ENCODE results near the gene TRIM31.

Gene TRIM31

DNA sequence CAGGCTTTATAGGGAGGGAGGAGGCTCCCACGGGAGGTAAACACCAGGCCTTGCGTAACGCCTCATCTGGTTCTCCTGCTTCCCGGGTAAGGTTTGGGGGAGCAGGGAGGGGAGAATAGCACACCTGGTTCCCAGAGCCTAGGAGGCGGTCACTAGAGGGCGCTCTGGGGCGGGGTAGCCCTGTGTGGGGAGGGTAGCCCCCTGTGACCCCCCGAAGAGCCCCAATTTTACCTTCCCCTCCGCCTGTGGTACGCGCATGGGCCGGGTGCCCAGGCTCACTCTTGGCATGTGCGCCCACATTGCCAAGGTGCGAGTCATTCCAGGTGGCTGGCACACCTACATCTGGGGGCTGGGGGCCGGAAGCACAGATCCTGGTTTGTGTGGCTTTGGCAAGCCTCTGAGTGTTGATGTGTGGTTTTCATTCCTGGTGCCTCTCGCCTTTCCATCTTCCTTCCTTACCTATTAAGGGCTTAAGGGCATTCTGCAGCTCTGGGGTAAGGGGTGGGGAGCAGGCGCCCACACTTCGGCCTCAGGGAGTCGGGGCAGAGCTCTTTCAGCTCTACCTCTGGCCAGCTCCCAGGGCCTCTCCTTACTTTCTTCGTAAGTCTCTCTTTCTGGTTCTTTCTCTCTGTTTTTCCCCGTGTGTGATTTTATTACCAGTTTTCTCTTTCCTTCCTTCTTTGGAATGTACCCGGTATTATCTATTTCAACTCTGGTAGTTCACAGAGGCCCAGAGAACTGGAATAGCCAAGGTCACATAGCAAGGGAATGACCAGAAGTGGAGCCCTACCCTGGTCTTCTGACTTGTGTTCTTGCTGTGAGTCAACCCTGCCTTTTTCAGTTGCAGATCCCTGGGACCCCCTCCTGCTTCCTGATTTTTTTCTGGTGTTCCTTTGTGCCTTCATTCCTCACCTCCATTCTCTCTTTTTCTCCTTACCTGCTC, 36.8 kb downstream of the TRIM31 start:
- DNase-seq (ENCODE audit: low read depth): no peak

DNA sequence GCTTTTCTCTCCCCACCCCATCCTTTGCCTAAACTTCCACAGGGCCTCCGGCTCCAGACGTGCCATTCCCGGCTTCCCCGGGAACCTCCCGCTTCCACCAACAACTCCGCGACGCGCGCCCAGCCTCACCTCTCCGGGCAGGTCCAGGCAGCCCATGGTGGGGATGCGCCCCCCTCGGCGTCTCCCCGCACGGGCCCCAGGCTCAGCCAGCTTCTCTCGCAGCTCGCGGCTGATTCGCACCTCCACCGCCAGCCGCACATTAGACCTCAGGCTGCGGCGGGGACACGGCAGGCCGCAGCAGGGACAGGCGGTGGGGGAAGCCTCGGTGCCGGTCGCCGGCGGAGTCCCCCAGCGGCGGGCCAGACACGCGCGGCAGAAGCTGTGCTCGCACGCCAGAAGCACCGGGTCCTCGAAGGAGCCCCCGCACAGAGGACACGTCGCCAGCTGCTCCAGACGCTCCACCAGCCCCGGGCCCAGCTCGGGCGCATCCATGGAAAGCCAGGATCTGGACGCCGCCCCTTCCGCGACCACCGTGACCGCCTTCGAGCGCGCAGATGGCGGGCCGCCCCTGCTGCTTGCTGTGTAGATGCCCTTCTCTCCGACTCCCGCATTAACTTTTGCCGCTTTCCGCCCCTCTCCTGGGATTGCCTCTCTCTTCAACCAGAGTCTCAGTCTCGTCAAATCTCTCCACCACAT, 37.6 kb downstream of the TRIM31 start, which contains the start of gene RNF39:
Gene RNF39 (minus strand): TSS at position 676 of the 696 bp plus-strand sequence. CDS start 184 bp downstream, at position 492.
- DNase-seq (ENCODE audit: low read depth): no peak

DNA sequence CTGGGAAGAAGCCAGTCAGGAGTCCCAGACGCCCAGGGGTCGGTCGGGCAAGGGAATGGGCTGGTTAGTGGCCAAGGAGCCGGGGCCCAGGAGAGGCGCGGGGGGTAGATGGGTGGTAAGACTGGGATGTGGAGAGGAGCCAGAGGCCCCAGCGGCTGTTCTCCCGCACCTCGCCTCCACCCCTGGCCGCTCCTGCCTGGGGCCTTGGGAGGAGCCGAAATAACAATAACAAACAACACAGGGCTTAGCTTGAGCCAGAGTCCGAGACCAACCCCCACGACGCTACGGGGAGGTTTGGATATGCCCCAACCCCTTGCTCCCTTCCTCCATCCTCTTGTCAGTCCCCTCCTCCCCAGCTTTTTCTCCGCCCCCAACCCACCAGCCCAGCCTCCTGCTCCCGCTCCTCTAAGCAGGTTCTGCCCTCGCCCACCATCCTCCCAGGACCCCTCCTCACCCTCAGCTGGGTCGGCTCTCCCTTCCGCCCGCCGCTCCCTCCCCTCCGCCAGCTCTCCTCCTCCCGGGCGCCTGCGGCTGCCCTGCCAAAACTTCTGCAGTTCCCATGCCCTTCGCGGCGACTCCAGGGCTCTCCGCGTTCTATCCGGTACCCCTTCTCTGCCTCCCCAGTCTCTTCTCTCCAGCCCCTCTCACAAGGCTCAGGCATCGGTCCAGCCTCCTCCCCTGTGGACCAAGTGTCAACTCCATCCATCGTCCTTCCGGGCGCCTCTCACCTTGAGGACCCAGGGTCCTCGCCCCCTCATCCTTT, 38.4 kb downstream of the TRIM31 start:
- no peak for DNase-seq (ENCODE audit: low read depth)

DNA sequence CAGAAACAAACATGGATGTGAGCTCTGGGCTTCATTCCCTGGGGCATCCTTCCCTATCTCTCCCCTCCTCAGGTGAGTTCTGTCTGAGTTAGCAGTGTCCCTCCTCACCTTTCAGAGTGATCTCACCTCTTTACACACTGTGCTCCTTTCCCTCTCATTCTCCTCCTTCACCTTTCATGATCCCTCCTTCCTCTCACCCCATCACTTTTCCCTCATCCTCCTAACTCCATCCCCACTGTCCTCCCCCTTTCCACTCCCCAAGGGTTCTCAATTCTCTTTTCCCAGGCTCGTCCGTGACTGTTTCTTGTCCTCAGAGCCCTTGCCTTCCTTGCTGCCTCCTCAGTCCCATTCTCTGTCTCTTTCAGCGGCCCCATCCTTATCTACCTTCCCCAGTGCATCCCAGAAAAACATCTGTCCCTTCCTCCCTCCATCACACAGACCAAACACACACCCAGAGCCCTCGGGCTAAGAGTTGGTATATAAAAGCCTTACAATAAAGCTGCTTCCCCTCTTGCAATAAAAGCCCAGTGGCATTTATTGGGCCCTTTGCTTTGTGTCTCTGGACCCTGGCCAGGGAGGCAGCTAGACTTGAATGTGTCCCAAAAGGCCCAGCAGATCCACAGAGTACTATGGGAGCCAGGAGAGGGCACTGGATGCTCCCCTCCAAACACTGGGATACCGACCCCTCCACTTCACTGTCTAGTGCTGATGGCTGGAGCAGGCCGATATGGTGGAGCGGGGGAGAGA, 39.2 kb downstream of the TRIM31 start:
- no peak for DNase-seq (ENCODE audit: low read depth)

DNA sequence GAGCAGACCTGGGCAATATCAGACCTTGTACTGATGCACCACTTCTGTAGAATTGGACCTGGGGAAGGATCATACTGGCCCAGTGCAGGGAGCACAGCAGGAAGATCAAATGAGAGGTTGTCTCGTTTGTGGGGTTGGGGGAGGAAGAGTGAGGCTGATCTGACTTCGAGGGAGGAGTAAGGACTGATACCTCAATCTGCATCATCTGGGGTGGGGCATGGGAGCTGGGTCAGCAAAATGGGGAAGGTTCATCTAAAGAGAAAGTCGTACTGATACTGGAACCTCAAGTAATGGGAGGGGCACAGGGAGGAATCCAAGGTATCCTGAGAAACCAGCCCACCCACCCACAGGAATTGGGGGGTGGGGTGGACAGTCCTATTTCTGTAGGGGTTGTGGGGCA, 41.0 kb downstream of the TRIM31 start:
- DNase-seq (ENCODE audit: low read depth): no peak

DNA sequence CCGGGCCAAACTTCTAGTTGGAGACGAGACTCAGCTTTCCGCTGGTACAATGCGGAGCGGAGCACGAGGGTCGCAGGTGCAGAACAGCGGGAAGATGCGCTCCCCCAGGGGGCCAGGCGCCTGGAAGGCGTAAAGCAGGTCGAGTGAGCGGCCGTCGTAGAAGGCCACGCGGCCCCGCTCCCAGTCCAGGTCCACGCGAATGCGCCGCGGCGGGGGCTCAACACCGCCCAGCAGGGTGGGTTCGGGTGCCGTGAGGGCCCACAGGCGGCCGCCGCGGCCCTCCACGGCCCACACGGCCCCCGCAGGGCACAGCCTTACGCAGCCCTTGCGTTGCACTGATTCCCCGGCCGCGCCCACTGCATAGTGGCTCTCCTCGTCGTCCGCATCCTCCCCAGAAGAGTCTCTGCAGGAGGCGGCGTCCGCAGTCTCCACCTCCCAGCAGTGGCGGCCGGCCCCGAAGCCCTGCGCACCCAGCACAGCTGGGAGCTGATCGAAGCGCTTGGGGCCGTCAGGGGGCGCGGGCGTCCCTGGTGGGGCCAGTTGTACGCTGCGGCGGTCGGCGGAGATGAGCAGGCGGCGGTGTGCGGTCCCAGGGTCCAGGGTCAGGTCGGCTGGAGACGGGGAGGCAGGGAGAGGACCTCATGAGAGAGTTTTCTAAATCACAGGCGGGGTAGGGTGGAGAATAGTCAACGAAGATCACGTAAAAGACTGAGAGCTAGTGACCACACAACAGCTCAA, 41.6 kb downstream of the TRIM31 start:
- no peak for DNase-seq (ENCODE audit: low read depth)

DNA sequence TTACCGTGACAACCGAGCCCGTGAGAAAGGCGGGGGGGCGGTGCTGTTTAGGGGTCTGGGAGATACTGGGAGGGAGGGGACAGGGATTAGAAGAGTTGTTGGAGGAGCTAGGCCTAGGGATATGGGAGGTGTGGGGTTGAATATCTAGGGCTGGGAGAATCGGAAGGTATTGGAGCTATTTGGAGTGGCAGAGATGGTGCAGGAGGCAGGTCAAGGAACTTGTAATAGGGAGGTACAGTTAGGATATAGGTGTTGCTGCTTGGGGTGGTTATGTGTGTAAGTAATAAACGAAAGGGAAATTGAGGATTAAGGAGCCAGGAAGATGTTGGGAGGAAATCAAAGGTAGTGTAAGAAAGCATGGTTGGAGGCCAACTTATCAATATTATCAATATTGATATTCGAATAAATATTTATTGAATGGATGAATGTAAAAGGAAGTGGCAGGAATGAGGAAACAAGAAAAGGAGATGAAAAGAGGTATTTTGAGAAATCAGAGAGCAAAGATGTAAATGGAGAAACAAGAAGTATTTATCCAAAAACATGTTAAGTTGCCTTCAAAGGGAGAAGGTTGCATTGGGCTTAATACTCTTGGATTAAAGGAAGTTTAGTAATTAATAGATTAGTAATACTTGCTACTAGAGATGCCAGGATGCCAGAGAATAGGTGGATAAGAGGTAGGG, 45.3 kb downstream of the TRIM31 start:
- no peak for DNase-seq (ENCODE audit: low read depth)

DNA sequence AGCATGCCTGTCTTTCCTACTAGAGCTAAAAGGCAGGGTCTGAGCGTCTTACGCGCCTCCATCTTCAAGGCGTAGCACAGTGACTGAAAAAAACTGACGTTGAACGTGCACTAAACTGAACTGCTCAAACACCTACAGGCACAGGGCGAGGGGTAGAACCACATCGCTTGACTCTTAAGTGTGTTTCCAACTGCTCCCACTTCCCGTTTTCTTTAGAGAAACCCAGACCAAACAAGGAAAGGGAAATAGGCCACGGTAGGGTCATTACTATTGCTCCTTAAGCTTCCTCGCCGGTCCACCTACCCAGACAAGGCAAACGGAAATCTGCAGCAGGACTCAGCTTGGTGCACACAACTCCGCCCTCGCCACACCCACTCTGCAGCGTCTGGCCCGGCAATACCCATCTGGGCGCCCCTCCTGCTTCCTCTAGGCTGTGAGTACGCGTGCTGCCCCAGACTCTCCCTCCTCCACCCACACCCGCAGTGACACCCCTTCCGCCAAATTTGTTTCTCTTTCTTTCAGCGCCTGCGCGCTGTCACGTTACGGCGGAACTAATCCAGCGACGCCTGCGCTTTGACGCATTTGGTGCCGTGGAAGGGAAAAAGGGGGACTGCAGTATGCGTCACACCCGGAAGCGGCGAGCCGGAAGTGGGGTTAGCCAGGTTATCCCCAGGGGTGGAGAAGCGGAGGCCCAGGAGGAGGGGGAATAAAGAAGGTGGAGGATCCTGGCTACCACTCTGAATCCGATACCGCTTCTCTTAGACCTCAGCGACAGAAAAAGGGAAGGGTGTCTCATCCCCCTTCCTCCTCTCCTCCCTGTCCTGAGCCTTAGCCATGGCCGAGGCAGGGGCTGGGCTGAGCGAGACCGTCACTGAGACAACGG, 46.1 kb downstream of the TRIM31 start, which contains the start of gene PPP1R11:
Gene PPP1R11 (plus strand): TSS at position 622 of the 883 bp plus-strand sequence. CDS start 213 bp downstream, at position 835.
- peak; percentile 96 for DNase-seq (ENCODE audit: low read depth)

DNA sequence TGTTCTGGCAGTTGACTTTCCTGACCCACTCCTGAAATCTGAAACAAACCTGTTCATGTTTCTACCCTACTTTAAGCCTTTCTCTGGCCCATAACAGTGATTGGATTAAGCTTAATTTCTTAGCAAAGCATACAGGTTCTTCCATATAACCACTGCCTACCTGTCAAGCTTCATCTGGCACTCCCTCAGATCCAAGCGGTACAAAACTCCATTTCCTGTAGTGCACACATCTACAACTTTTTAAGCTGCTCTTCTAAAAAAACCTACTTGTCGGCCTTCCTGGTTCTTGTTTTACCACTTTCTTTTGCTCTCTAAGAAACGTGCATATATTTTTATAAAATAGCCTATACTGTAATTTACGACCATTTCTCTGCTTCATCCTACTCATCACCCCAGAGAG, 46.8 kb downstream of the TRIM31 start:
- no peak for DNase-seq (ENCODE audit: low read depth)

DNA sequence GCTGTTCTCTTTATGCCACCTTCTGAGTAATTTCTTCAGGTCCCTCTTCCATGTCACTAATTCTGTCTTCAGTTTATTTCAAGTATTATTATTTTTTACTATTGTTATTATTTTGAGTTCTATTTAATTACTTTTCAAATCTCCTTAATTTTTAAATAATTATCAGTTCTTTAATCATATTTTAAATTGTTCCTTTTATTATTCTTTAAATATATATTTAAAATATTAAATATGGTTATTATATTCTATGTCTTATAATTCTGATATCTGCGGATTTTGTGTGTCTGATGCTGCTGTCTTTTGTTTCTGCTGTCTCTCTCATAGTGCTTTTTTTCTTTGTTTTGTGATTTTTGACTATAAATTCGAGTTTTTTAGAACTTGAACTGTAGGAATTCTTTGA, 49.6 kb downstream of the TRIM31 start:
- no peak for DNase-seq (ENCODE audit: low read depth)

DNA sequence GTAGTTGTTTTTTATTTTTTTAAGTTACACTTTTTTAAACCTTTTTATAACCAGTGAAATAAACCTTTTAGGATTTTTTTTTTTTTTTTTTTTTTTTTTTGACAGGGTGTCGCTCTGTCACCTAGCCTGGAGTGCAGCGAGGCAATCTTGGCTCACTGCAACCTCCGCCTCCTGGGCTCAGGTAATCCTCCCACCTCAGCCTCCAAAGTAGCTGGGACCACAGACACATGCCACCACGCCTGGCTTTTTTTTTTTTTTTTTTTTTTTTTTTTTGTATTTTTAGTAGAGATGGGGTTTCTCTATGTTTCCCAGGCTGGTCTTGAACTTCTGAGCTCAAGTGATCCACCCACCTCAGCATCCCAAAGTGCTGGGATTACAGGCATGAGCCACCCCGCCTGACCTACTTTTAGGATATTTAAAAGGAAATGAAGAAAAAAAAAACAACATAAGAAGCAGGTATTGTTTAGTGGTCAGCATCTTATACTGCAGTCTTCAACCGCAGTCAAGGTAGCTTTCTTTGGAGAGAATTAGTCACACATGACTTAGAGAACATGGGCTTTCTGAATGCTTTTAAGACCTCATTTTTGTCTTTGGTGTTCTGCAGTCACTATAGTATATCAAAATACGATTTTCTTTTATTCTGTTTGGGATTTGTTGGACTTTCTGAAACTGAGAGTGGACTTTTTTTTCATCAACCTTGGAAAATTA, 50.3 kb downstream of the TRIM31 start:
- no peak for DNase-seq (ENCODE audit: low read depth)

DNA sequence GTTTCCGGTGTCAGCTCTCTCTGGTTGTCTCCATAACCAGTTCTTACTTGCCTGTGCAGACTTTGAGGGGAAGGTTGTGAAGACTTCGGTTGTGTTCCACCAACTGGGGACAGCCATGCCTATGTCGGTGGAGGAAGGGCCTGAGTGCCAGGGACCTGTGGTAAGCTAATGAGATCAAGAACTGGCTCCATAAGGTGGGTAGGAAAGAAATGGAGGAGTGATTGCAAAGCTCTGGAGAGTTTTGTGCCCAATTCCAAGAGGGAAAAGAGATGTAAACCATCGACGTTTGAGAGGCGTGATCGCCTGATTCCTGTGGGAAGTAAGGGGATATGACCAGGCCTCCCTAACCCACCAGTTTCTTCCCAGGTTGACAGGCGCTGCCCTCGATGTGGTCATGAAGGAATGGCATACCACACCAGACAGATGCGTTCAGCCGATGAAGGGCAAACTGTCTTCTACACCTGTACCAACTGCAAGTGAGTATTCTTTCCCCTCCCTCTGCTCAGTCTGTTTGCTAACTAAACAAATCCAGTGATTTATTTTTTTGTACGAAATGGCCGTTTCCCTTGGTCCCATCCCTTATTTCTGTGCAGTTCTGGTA, 50.9 kb downstream of the TRIM31 start:
- peak; percentile 17 for DNase-seq (ENCODE audit: low read depth)

DNA sequence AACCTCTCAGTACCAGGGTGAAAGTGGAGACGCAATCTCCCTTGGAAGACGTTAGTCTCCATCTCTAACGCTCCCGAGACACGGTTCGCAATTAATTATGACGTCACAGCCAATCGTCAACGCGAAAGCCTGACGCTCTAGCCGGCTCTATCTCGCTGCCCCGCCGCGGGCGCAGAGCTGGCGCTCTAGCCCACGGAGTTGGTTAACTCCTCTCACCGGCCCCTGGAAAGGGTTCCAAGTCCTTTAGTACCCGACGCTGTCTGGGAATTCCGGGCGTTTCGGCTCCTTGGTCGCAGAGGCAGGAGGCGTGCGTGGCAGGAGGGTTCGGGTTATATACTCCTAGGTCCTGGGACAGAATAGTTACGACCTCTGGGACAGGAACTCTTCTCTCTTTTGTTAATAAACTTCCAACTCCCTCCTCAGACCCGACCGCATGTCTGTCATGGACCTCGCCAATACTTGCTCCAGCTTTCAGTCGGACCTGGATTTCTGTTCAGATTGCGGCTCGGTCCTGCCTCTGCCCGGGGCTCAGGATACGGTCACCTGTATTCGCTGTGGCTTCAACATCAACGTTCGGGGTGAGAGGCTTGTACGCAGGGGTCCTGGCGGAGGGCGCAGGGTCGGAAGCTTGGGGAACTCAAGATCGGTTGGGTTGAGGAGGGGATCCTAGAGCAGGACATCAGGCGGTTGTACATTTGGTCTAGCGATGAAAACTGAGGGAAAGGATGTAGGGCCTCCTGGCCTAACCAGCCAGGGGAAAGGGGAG, 51.6 kb downstream of the TRIM31 start, which contains the start of gene POLR1H:
Gene POLR1H (plus strand): TSS at position 174 of the 766 bp plus-strand sequence. CDS start 260 bp downstream, at position 434.
- peak; percentile 81 for DNase-seq (ENCODE audit: low read depth)

DNA sequence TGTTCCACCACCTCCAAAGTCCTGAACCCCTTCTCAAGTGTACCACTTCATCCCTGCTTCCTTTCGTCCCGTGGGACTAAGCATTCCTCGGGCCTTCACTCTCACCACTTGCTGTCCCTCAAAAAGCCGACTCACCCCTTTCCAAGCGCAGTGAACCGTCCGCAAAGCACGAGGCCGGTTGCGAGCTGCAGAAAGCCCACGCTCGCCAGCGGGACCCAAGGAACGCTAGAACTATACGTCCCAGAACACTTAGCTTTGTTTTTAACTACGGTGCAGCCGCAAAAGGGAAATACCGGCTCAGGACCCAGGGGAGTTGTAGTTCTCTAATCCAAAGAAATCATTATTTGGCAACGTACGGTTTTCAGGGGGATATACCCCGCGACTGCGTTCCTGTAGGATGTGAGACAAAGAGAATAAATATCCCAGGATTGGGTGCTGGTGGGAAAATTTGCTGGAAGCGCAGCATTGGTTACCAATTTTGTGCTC, 52.2 kb downstream of the TRIM31 start:
- DNase-seq (ENCODE audit: low read depth): no peak

DNA sequence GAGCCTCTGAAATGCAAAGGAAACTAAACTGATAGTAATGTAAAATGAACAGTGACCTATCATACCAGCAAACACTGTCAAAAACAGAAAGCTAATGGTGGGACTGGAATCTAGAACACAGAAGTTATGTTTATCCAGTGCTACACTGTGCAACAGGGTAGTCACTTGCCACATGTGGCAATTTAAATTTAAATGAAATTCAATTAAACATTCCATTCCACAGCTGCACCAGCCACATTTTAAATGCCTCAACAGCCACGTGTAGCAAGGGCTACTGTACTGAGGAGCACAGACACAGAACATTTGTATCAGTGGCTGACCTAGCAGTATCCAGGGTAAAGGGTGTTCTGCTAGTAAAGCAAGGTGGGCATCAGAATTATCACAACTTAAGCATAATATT, 57.4 kb downstream of the TRIM31 start:
- DNase-seq (ENCODE audit: low read depth): no peak

DNA sequence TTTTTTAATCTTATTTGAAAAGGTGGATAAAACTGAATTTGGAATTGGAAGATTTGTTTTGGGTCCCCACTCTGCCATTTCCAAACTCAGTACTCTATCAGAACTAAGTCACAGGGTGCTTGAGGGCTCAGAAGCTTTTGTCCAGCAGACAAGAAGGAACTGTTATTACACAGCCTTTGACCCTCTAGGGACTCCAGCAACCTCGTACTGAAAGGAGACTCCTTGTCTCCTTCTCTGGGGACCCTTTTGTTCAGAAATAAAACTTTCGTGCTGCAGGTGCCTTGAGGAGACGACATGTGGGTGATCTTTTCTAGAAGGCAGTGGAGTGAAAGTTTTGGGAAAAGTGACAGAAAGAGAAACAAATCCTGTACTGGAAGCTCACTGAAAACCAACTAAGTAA, 59.2 kb downstream of the TRIM31 start:
- DNase-seq (ENCODE audit: low read depth): no peak
